HG03457 (cell line): ENCODE results near the gene PAN3.
"Not testable (repeated sequence)": the region's sequence is repeated elsewhere in the genome, so short reads cannot be mapped to it uniquely, and the experiment has no call there.

Source experiments
- ATAC-seq: cut with Tn5 transposase; IDR thresholded peaks from one replicate; pipeline ENCODE4 v1.9.1; 2021; ENCODE audit warnings: moderate number of reproducible peaks; ENCODE audit not compliant: unreplicated experiment

PAN3 gene

GRCh38 chr13:28138012-28138755 lies at the start of gene PAN3:
Gene PAN3 (plus strand): TSS chr13:28138545. CDS start chr13:28138658, 113 bp downstream.
- peak; percentile 46 for ATAC-seq

DNA sequence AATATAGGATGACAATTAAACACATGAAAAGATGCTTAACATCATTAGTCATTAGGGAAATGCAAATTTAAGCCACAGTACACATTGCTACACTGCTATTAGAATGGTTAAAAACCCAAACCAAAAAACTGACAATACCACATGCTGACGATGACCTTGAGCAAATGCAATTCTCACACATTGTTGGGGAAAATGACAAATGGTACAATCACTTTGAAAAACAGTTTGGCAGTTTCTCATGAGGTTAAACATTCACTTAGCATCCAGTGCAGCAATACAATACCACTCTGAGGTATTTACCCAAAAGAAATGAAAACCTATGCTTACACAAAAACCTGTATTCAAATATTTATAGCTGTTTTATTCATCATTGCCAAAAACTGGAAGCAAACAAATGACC lies 49.3 kb upstream of the PAN3 start:
- no peak for ATAC-seq

DNA sequence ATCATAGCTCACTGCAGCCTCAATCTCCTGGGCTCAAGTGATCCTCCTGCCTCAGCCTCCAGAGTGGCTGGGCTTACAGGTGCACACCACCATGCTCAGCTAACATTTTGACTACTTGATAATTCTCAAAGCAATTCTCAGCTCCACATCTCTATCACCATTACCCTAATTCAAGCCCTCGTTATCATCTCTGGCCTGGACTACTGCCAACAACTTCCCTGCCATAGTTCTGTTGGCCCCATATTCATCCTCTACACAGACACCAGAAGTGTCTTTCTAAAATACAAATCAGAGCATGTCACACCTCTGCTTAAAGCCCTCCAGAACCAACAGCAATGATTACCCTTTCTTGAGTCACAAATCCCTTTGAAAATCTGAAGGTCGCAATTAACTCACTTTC lies 45.9 kb upstream of the PAN3 start:
- ATAC-seq: no peak

- ATAC-seq: no peak
These were observed 44.5 kb upstream of the PAN3 start for GRCh38 chr13:28093881-28094280.

- ATAC-seq: no peak
These were observed 44.0 kb upstream of the PAN3 start for GRCh38 chr13:28094306-28094705.

- no peak for ATAC-seq
These were observed 40.8 kb upstream of the PAN3 start for GRCh38 chr13:28097503-28097902.

- no peak for ATAC-seq
These were observed 38.8 kb upstream of the PAN3 start for GRCh38 chr13:28099396-28100149.

GRCh38 chr13:28100150-28101121 lies 37.9 kb upstream of the PAN3 start, which contains the start of gene FLT3:
Gene FLT3 (minus strand): TSS chr13:28100576. CDS start chr13:28100510, 66 bp downstream.
- ATAC-seq: no peak

- ATAC-seq: not testable (repeated sequence)
These were observed 36.5 kb upstream of the PAN3 start for GRCh38 chr13:28101886-28102285.

DNA sequence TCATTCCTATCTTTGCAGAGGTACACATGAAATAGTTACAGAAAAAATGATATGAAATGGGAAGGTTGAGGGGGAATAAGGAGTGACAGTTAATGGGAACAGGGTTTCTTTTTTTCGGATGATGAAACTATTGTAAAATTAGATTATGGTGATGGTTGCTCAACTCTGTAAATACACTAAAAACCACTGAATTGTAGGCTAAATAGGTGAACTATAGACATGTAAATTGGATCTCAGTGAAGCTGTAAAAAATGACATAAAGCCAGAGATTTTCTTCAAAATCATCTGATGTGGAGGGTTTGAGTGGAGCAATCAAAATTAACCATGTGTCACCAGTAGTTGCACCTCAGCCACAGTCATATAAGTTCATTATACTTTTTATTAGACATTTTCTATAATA lies 31.4 kb upstream of the PAN3 start:
- ATAC-seq: no peak

DNA sequence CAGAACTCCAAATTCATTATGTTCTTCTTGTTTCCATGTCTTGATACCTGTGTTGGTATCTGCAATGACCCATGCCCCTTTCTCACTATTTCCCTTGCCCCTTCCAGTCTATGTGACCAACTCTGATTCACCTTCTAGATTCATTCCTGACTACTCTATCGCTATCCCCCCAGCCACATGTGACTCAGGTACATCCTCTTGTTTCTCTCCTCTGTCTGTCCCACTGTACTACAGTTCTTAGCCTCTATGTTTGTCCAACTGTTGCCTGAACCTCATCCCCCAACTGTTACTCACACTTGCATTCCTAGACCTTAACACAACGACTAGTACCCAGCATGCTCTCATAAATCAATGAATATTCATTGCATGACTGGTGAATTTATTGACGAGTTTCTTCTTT lies 27.9 kb upstream of the PAN3 start:
- ATAC-seq: no peak

- ATAC-seq: no peak
These were observed 21.6 kb upstream of the PAN3 start for GRCh38 chr13:28116736-28117135.

GRCh38 chr13:28117689-28118377 lies 20.5 kb upstream of the PAN3 start:
- ATAC-seq: no peak

DNA sequence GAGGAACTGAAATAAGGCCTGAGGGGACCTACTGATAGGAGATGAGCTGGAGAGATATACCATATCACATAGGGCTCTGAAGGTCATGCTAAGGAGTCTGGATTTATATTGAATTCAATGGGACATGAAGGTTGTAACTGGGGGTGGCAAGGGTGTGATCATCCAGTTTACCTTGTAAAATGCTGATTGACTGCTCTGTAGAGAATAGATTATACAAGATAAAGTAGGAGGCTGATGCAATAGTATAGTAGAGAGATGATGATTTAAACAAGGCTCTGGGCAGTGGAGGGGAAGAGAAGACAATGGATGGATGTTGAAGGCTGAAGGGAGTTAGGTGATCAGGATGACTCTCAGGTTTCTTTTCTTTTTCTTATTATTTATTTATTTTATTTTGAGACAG lies 18.0 kb upstream of the PAN3 start:
- no peak for ATAC-seq

DNA sequence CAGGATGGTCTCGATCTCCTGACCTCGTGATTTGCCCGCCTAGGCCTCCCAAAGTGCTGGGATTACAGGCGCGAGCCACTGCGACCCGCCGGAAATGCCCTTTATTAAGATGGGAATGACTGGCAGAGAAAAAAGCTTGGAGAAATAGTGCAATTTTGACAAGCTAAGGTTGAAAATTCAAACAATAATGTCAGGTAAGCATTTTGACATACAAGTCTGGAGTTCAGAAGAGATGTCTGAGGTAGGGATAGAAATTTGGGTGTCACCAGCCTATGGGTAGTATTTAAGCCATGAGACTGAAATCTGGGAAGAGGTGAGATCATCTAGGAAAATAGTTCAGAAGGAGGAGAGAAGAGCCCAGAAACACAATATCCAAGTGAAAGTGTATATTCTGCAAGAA lies 17.1 kb upstream of the PAN3 start:
- no peak for ATAC-seq

DNA sequence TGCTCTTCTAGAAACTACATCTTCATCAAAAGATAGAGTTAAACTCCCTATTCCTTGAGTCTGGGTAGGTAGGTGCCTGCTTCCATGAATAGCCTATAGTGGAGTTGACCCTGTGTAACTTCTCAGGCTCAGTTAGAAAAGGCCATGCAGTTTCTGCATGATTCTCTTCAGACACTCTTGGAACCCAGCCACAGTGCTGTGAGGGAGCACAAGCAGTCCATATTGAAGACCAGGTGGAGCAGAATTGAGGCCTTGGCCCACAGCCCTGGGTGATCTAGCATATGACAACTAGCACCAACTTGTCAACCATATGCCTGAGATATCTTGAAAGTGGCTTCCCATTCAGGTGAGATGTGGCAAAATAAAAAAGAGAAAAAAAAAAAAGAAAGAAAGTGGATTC lies 10.3 kb upstream of the PAN3 start:
- no peak for ATAC-seq

- ATAC-seq: no peak
These were observed 9.4 kb upstream of the PAN3 start for GRCh38 chr13:28128926-28129325.

- ATAC-seq: no peak
These were observed 8.2 kb upstream of the PAN3 start for GRCh38 chr13:28129911-28130693.

- no peak for ATAC-seq
These were observed 6.7 kb upstream of the PAN3 start for GRCh38 chr13:28131646-28132045.

- ATAC-seq: no peak
These were observed 1.4 kb upstream of the PAN3 start for GRCh38 chr13:28136916-28137315.
